Kidney (tissue), 22 donors: ENCODE measurements around the gene FRRS1. TPM values are rescaled to one million over a fixed set of nuclear protein-coding genes. Genes with fewer than 3 reads are reported as not detected.

Source experiments
- DNase-seq, 5 donors: peaks; one replicate each; pipeline ENCODE4 v3.0.0-alpha.2; 2013 to 2020
- FAIRE-seq: peaks from 2 replicates; lab custom pipeline; 2012; peaks lifted over from hg19 to GRCh38; lab: Jason Lieb, UNC
- H3K27ac ChIP-seq, 2 donors: one replicate each; pipeline ENCODE4 v1.7.0; 2013; ENCODE audit warnings: low read depth in 2 of 2, low read length in 2 of 2, inconsistent platforms in 1 of 2
- H3K27me3 ChIP-seq: one replicate; pipeline ENCODE4 v1.7.1; 2013; ENCODE audit warnings: low read length, inconsistent platforms; ENCODE audit not compliant: control insufficient read depth, insufficient read depth
- H3K36me3 ChIP-seq, 3 donors: one replicate each; pipeline versions ENCODE4 v1.7.0 to v1.7.1; 2013; ENCODE audit warnings: low read length in 3 of 3, control low read depth in 1 of 3, inconsistent platforms in 1 of 3; ENCODE audit not compliant: insufficient read depth in 3 of 3, control insufficient read depth in 2 of 3
- H3K4me1 ChIP-seq, 3 donors: one replicate each; pipeline versions ENCODE4 v1.7.0 to v1.7.1; 2013; ENCODE audit warnings: low read length in 3 of 3, inconsistent platforms in 1 of 3, low read depth in 1 of 3; ENCODE audit not compliant: control insufficient read depth in 2 of 3, insufficient read depth in 2 of 3
- H3K4me3 ChIP-seq, 3 donors: one replicate each; pipeline versions ENCODE4 v1.7.0 to v1.8.1; 2013; ENCODE audit warnings: low read length in 3 of 3, control low read depth in 1 of 3, inconsistent platforms in 1 of 3
- H3K9ac ChIP-seq, 3 donors: one replicate each; pipeline versions ENCODE4 v1.7.0 to v1.7.1; 2013; ENCODE audit warnings: low read length in 3 of 3, control low read depth in 1 of 3, inconsistent platforms in 1 of 3
- H3K9me3 ChIP-seq, 3 donors: one replicate each; pipeline versions ENCODE4 v1.7.0 to v1.7.1; 2013; ENCODE audit warnings: low read length in 3 of 3, control low read depth in 1 of 3, inconsistent platforms in 1 of 3; ENCODE audit not compliant: control insufficient read depth in 2 of 3, insufficient read depth in 1 of 3
- CTCF ChIP-seq: IDR thresholded peaks from 3 replicates; pipeline ENCODE4 v1.5.1; 2012; ENCODE audit warnings: mild to moderate bottlenecking, moderate library complexity, borderline replicate concordance; ENCODE audit not compliant: insufficient read depth; ENCODE audit errors: extremely low read depth
- intact Hi-C: fragments of 100-400 bp; cut with DNase I; formaldehyde crosslinking; loops from one replicate; pipeline ENCODE4 v1.11.1; 2022
- long read RNA-seq, 10 donors: library from polyadenylated mRNA in 1 of 10; unstranded in 1 of 10; transcript quantifications; one replicate each; pipeline ENCODE4 v2.0.0 and lab custom pipeline, GENCODE V29; 2021 to 2026
- polyA plus RNA-seq: library from polyadenylated mRNA; stranded (reverse); fragments of 350-450 nt; fragmentation: Illumina TruSeq; extraction: RNeasy Lipid Tissue Mini Kit (QIAGEN cat#74804); gene quantifications from one replicate; pipeline ENCODE4 v1.2.3, GENCODE V29; 2014; ENCODE audit warnings: low read depth, low replicate concordance; ENCODE audit not compliant: insufficient read depth
- total RNA-seq: library from RNA; stranded (reverse); fragmentation: NEBNext Ultra II Directional; extraction: Animal tissue kit (Norgen Biotek cat#: 25700); gene quantifications from one replicate; pipeline ENCODE4 v1.2.1, GENCODE V29; 2021
- donor health status: control.
- donor health status: control.
- donor health status: control.
- donor health status: control.
- donor health status: control.
- donor health status: DM: yes; HTN: yes; CAD: no.
- donor health status: Normal renal cell carcinoma (clear cell type).

The FRRS1 gene
- 7.4 TPM for total RNA-seq
- 1.0 TPM for polyA plus RNA-seq
- long read RNA-seq, donor 1, partial matches to known transcripts, result 0 of 1 reads
- long read RNA-seq, donor 1, other reads (novel, unspliced or antisense), result 0 of 1 reads
- long read RNA-seq, donor 2, partial matches to known transcripts, result 0 of 1 reads
- long read RNA-seq, donor 2, other reads (novel, unspliced or antisense), result 0 of 1 reads
- long read RNA-seq, donor 3, result 0 reads
- long read RNA-seq, donor 4, result 0 reads
- long read RNA-seq, donor 5, result 0 reads
- long read RNA-seq, donor 6, partial matches to known transcripts, result 0 of 1 reads
- long read RNA-seq, donor 6, other reads (novel, unspliced or antisense), result 0 of 1 reads
- long read RNA-seq, donor 7, partial matches to known transcripts, result 2 of 4 reads
- long read RNA-seq, donor 7, other reads (novel, unspliced or antisense), result 1 of 4 reads
- long read RNA-seq, donor 8, result 0 reads
- long read RNA-seq, donor 9, result 0 reads
- long read RNA-seq, donor 10, result 0 reads

DNA sequence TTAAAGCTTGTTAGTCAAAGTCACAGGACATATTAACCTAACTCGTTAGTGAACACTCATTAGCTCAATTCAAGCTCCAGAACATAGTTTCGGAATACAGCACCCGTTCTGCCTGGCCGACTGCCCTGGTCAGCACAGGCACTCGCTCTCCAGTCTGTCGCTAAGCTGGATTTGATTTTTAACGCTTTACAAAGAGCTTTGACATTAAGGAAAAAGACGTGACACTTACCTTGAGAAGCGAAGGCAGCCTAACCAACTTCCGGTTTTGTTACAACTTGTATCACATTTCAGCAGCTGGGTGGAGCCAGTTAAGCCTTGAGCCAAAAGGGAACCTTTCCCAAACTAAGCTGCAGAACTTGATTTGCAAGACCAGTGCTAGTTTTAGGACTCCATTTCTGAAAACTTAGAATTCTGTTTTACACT is at the start of gene FRRS1:
TSS of gene FRRS1 (minus strand) at position 258 of the 423 bp plus-strand sequence. CDS start 17,867 bp downstream, outside the sequence.
- peak within 1 kb of the TSS; percentile 68 to 78 for H3K27ac ChIP-seq
- TF ChIP-seq CTCF, result no peak
- peak; percentile 72 to 95 (median 89) for DNase-seq
- intact Hi-C loops, result no loop called here
- no peaks in the 10 kb centered on the region for H3K9me3 ChIP-seq
- peak within 1 kb of the TSS; percentile 49 to 66 (median 61) for H3K9ac ChIP-seq
- H3K4me1 ChIP-seq, result peaks cover 0 to 6% (median 0%) of the 10 kb centered on the region in 3 donors
- peak; percentile 50 for FAIRE-seq
- H3K36me3 ChIP-seq, result no peaks in the 10 kb centered on the region
- H3K27me3 ChIP-seq, result no peaks in the 10 kb centered on the region
- H3K4me3 ChIP-seq, result peak within 1 kb of the TSS; percentile 58 to 75 (median 69)

- H3K36me3 ChIP-seq, result no peaks in the 10 kb centered on the region
- no peak overlapping the region for H3K27ac ChIP-seq
- FAIRE-seq, result no peak
- no peak overlapping the region for H3K9ac ChIP-seq
- intact Hi-C loops, result no loop called here
- H3K9me3 ChIP-seq, result no peaks in the 10 kb centered on the region
- H3K27me3 ChIP-seq, result no peaks in the 10 kb centered on the region
- DNase-seq, result no peak
- H3K4me3 ChIP-seq, result no peak overlapping the region
- TF ChIP-seq CTCF, result no peak
- H3K4me1 ChIP-seq, result no peaks in the 10 kb centered on the region
Measured at GRCh38 chr1:99814373-99814900, 48.0 kb upstream of the FRRS1 start.

GRCh38 chr1:99811747-99812146 is 45.3 kb upstream of the FRRS1 start:
- Histone ChIP-seq H3K4me1 (peaks cover 0 to 5% (median 4%) of the 10 kb centered on the region in 3 donors), H3K27ac (no peak overlapping the region), H3K36me3 (no peaks in the 10 kb centered on the region), H3K9ac (no peak overlapping the region), H3K4me3 (no peak overlapping the region), H3K9me3 (peaks cover 0 to 2% (median 0%) of the 10 kb centered on the region in 3 donors), H3K27me3 (no peaks in the 10 kb centered on the region)
- TF ChIP-seq CTCF, result no peak
- DNase-seq, result no peak
- FAIRE-seq, result no peak
- intact Hi-C loops, result no loop called here
